ENCODE measurements around the gene PCDHB15.
"Not testable (repeated sequence)": the region's sequence is repeated elsewhere in the genome, so short reads cannot be mapped to it uniquely, and the experiment has no call there.

The PCDHB15 gene

DNA sequence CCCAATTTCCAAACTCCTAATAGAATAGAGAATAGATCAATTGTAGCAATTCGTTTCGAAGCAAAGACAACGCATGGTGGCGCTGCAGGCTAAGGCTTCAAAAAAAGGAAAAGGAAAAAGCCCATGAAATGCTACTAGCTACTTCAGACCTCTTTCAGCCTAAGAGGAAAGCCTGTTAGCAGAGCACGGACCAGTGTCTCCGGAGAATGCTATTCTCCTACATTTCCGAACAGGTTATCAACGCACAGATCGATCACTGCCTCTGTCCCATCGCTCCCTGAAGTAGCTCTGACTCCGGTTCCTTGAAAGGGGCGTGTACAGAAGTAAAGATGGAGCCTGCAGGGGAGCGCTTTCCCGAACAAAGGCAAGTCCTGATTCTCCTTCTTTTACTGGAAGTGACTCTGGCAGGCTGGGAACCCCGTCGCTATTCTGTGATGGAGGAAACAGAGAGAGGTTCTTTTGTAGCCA, at the start of gene PCDHB15:
Gene PCDHB15, plus strand, starts transcription at position 146 of the 468 bp plus-strand sequence. Its CDS starts 184 bp downstream, at position 330.
- no peak for DNase-seq (ENCODE audit: low read depth)

DNA sequence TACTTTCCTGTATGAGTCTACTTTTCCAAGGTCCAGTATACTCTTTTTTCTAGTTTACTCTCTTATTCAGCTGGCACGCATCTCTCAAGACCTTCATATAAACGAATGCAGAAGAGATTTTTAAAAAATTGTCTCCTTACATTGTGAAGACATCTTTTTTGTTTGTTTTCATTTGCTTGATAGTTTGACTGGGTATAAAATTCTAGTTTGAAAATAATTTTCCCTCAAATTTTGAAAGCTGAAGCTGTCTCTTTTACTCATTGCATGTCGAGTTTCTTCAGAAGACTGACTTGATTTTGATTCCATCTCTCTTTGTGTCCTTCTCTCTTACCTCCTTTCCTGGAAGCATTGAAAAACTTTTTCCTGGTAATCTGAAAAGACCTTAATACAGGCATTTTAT, 48.8 kb upstream of the PCDHB15 start:
- no peak for DNase-seq (ENCODE audit: low read depth)

DNA sequence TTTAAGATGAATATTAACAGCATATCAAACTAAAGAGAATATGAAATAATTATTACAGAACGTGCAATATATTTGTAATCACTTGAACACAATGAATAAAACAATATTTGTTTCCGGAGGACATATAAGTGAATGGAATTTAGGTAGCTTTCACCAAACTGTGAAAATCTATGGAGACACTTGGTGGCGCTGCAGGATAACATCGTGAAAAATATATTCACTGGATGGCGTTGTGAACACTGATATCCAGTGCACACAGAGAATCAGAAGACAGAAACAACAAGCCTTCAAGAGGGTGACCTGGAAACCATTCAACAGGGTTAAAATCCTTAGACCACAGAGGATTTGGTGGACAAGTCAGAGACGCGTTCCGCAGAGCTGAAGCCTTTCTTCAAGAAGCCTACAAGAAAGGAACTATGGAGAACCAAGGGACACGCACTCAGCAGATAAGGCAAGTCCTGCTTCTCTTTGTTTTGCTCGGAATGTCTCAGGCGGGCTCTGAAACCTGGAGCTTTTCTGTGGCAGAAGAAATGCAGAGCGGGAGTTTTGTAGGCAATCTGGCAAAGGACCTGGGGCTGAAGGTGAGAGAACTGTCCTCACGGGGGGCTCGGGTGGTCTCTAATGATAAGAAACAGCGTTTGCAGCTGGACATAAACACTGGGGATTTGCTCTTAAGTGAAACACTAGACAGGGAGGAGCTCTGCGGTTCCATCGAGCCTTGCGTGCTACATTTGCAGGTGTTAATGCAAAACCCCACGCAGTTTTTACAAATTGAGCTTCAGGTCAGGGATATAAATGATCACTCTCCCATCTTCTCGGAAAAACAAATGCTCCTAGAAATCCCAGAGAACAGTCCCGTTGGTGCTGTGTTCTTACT, 45.6 kb upstream of the PCDHB15 start, which contains the start of gene PCDHB11:
Gene PCDHB11, plus strand, starts transcription at position 269 of the 877 bp plus-strand sequence. Its CDS starts 148 bp downstream, at position 417.
- DNase-seq (ENCODE audit: low read depth): no peak

DNA sequence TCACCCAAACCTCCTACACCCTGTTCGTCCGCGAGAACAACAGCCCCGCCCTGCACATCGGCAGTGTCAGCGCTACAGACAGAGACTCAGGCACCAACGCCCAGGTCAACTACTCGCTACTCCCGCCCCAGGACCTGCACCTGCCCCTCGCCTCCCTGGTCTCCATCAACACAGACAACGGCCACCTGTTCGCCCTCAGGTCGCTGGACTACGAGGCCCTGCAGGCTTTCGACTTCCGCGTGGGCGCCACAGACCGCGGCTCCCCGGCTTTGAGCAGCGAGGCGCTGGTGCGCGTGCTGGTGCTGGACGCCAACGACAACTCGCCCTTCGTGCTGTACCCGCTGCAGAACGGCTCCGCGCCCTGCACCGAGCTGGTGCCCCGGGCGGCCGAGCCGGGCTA, 44.1 kb upstream of the PCDHB15 start:
- not testable (repeated sequence) for DNase-seq (ENCODE audit: low read depth)

DNA sequence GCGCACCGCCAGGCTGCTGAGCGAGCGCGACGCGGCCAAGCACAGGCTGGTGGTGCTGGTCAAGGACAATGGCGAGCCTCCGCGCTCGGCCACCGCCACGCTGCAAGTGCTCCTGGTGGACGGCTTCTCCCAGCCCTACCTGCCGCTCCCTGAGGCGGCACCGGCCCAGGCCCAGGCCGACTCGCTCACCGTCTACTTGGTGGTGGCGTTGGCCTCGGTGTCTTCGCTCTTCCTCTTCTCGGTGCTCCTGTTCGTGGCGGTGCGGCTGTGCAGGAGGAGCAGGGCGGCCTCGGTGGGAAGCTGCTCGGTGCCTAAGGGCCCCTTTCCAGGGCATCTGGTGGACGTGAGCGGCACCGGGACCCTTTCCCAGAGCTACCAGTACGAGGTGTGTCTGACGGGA, 43.5 kb upstream of the PCDHB15 start:
- DNase-seq (ENCODE audit: low read depth): not testable (repeated sequence)

DNA sequence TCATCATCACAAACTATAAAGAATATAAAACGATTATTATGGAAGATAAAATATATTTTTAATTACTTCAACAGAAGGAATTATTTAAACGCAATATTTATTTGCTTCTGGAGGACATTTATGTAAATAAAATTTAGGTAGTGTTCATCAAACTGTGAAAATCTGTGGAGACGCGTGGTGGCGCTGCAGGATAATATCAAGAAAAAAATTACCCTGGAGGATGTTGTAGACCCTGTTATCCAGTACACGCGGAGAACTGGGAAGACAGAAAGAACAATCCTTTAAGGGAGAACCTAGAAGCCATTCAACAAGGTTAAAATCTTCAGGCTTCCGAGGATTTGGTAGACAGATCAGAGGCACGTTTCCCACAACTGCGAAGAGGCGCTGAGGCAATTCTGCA, 36.7 kb upstream of the PCDHB15 start, which contains the start of gene PCDHB12:
Gene PCDHB12, plus strand, starts transcription at position 242 of the 400 bp plus-strand sequence. CDS start 189 bp downstream, outside the sequence.
- DNase-seq (ENCODE audit: low read depth): no peak

DNA sequence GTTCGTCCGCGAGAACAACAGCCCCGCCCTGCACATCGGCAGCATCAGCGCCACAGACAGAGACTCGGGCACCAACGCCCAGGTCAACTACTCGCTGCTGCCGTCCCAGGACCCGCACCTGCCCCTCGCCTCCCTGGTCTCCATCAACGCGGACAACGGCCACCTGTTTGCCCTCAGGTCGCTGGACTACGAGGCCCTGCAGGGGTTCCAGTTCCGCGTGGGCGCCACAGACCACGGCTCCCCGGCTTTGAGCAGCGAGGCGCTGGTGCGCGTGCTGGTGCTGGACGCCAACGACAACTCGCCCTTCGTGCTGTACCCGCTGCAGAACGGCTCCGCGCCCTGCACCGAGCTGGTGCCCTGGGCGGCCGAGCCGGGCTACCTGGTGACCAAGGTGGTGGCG, 34.9 kb upstream of the PCDHB15 start:
- DNase-seq (ENCODE audit: low read depth): not testable (repeated sequence)

DNA sequence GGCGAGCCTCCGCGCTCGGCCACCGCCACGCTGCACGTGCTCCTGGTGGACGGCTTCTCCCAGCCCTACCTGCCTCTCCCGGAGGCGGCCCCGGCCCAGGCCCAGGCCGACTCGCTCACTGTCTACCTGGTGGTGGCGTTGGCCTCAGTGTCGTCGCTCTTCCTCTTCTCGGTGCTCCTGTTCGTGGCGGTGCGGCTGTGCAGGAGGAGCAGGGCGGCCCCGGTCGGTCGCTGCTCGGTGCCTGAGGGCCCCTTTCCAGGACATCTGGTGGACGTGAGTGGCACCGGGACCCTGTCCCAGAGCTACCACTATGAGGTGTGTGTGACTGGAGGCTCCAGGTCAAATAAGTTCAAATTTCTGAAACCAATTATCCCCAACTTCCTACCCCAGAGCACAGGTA, 34.3 kb upstream of the PCDHB15 start:
- not testable (repeated sequence) for DNase-seq (ENCODE audit: low read depth)

DNA sequence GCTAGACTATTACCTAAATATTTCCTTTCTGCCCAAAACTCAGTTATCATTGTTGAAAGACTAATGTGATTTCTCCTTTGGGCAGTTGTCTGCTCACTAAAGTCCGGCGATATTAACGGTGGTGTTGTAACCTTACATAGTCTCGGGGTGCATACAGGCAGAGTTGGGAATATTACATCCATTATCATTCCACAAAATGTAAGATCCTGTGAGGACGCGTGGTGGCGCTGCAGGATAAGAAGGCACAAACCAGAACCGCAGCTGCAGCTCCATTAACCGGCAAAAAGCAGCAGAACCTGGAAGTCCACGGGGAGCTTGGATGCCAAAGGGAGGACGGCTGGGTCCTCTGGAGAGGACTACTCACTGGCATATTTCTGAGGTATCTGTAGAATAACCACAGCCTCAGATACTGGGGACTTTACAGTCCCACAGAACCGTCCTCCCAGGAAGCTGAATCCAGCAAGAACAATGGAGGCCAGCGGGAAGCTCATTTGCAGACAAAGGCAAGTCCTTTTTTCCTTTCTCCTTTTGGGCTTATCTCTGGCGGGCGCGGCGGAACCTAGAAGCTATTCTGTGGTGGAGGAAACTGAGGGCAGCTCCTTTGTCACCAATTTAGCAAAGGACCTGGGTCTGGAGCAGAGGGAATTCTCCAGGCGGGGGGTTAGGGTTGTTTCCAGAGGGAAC, 31.4 kb upstream of the PCDHB15 start, which contains the start of gene PCDHB13:
Gene PCDHB13, plus strand, starts transcription at position 264 of the 684 bp plus-strand sequence. Its CDS starts 205 bp downstream, at position 469.
- not testable (repeated sequence) for DNase-seq (ENCODE audit: low read depth)

DNA sequence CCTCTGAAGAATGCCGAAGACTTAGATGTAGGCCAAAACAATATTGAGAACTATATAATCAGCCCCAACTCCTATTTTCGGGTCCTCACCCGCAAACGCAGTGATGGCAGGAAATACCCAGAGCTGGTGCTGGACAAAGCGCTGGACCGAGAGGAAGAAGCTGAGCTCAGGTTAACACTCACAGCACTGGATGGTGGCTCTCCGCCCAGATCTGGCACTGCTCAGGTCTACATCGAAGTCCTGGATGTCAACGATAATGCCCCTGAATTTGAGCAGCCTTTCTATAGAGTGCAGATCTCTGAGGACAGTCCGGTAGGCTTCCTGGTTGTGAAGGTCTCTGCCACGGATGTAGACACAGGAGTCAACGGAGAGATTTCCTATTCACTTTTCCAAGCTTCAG, 30.6 kb upstream of the PCDHB15 start:
- DNase-seq (ENCODE audit: low read depth): not testable (repeated sequence)

DNA sequence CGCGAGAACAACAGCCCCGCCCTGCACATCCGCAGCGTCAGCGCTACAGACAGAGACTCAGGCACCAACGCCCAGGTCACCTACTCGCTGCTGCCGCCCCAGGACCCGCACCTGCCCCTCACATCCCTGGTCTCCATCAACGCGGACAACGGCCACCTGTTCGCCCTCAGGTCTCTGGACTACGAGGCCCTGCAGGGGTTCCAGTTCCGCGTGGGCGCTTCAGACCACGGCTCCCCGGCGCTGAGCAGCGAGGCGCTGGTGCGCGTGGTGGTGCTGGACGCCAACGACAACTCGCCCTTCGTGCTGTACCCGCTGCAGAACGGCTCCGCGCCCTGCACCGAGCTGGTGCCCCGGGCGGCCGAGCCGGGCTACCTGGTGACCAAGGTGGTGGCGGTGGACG, 29.7 kb upstream of the PCDHB15 start:
- DNase-seq (ENCODE audit: low read depth): not testable (repeated sequence)

DNA sequence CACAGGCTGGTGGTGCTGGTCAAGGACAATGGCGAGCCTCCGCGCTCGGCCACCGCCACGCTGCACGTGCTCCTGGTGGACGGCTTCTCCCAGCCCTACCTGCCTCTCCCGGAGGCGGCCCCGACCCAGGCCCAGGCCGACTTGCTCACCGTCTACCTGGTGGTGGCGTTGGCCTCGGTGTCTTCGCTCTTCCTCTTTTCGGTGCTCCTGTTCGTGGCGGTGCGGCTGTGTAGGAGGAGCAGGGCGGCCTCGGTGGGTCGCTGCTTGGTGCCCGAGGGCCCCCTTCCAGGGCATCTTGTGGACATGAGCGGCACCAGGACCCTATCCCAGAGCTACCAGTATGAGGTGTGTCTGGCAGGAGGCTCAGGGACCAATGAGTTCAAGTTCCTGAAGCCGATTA, 29.2 kb upstream of the PCDHB15 start:
- not testable (repeated sequence) for DNase-seq (ENCODE audit: low read depth)

DNA sequence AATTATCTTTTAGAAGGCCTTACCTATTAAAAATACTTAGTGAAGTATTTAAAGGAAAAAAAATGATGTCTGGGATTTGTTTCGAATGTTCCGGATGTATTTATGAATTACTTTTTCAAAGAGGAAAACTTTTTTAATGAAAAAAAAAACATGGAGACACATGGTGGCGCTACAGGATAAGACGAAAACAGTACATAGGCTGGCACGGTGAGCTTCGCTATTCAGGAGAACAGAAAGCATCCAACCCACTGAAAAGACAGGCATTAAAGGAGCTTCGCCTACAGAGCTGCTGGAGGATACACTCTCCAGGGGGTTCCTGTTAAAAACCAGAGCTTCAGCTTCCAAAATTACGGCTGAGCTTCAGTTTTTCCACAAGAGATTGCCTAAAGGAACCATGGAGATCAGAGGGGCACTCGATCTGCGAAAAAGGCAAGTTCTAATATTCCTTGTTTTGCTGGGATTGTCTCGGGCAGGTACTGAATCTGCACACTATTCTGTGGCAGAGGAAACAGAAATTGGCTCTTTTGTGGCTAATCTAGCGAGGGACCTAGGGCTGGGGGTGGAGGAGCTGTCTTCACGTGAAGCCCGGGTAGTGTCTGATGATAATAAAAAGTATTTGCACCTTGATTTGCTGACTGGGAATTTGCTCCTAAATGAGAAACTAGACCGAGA, 21.9 kb upstream of the PCDHB15 start, which contains the start of gene PCDHB14:
Gene PCDHB14, plus strand, starts transcription at position 232 of the 672 bp plus-strand sequence. Its CDS starts 163 bp downstream, at position 395.
- no peak for DNase-seq (ENCODE audit: low read depth)

DNA sequence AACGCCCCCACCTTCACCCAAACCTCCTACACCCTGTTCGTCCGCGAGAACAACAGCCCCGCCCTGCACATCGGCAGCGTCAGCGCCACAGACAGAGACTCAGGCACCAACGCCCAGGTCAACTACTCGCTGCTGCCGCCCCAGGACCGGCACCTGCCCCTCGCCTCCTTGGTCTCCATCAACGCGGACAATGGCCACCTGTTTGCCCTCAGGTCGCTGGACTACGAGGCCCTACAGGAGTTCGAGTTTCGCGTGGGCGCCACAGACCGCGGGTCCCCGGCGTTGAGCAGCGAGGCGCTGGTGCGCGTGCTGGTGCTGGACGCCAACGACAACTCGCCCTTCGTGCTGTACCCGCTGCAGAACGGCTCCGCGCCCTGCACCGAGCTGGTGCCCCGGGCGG, 20.4 kb upstream of the PCDHB15 start:
- DNase-seq (ENCODE audit: low read depth): not testable (repeated sequence)

DNA sequence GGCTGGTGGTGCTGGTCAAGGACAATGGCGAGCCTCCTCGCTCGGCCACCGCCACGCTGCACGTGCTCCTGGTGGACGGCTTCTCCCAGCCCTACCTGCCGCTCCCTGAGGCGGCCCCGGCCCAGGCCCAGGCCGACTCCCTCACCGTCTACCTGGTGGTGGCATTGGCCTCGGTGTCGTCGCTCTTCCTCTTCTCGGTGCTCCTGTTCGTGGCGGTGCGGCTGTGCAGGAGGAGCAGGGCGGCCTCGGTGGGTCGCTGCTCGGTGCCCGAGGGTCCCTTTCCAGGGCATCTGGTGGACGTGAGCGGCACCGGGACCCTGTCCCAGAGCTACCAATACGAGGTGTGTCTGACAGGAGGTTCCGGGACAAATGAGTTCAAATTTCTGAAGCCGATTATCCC, 19.8 kb upstream of the PCDHB15 start:
- not testable (repeated sequence) for DNase-seq (ENCODE audit: low read depth)

DNA sequence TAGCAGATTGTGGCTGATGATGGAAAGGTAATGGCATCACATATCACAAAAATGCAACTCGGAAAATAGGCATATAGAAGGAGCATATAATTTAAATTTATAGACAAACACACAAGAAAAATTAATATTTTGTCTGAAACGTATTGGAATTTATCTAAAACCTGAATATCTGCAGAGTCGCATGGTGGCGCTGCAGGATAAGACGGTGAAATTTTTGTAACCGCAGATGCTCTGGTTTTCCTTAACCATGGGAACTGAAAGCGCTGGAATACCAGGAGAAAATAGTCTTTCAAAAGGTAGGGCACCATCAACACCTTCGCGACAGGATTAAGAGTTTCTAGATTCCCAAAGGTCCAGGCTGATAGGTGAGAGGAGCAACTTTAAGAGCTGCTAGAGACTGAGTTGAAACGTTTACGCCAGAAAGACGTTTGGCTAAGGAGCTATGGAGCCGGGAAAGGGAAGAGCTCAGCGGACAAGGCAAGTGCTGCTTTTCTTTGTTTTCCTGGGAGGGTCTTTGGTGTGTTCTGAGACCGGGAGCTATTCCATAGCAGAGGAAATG, 11.0 kb upstream of the PCDHB15 start:
- DNase-seq (ENCODE audit: low read depth): no peak

DNA sequence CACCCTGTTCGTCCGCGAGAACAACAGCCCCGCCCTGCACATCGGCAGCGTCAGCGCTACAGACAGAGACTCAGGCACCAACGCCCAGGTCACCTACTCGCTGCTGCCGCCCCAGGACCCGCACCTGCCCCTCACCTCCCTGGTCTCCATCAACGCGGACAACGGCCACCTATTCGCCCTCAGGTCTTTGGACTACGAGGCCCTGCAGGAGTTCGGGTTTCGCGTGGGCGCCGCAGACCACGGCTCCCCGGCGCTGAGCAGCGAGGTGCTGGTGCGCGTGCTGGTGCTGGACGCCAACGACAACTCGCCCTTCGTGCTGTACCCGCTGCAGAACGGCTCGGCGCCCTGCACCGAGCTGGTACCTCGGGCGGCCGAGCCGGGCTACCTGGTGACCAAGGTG, 9.3 kb upstream of the PCDHB15 start:
- DNase-seq (ENCODE audit: low read depth): not testable (repeated sequence)

DNA sequence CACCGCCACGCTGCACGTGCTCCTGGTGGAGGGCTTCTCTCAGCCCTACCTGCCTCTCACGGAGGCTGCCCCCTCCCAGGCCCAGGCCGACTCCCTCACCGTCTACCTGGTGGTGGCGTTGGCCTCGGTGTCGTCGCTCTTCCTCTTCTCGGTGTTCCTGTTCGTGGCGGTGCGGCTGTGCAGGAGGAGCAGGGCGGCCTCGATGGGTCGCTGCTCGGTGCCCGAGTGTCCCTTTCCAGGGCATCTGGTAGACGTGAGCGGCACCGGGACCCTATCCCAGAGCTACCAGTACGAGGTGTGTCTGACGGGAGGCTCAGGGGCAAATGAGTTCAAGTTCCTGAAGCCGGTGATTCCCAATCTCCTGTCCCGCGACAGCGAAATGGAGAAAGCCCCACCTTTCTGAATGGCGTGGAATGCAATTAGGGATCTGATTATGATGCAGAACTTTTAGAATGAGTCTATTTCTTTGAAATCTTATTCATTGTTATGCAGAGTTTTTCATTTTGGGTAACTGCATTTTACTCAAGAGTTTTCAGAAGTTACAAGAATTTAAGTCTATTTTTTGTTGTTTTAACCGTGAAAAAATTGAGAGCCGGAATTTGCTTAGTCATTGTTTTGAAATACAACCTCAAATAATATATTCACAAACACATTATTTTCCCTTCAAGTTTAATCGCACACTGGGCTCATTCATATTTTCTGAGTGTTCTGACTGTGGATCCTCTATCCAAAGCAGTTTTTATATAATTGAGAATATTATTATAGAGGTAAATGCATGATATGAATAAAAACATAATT, 8.5 kb upstream of the PCDHB15 start:
- no peak for DNase-seq (ENCODE audit: low read depth)

DNA sequence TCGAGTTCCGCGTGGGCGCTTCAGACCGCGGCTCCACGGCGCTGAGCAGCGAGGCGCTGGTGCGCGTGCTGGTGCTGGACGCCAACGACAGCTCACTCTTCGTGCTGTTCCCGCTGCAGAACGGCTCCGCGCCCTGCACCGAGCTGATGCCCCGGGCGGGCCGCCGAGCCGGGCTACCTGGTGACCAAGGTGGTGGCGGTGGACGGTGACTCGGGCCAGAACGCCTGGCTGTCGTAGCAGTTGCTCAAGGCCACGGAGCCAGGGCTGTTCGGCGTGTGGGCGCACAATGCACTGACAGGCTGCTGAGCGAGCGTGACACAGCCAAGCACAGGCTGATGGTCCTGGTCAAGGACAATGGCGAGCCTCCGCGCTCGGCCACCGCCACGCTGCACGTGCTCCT, 3.7 kb upstream of the PCDHB15 start:
- DNase-seq (ENCODE audit: low read depth): no peak

DNA sequence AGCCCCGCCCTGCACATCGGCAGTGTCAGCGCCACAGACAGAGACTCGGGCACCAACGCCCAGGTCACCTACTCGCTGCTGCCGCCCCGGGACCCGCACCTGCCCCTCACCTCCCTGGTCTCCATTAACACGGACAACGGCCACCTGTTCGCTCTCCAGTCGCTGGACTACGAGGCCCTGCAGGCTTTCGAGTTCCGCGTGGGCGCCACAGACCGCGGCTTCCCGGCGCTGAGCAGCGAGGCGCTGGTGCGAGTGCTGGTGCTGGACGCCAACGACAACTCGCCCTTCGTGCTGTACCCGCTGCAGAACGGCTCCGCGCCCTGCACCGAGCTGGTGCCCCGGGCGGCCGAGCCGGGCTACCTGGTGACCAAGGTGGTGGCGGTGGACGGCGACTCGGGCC, 1.8 kb downstream of the PCDHB15 start:
- DNase-seq (ENCODE audit: low read depth): not testable (repeated sequence)

DNA sequence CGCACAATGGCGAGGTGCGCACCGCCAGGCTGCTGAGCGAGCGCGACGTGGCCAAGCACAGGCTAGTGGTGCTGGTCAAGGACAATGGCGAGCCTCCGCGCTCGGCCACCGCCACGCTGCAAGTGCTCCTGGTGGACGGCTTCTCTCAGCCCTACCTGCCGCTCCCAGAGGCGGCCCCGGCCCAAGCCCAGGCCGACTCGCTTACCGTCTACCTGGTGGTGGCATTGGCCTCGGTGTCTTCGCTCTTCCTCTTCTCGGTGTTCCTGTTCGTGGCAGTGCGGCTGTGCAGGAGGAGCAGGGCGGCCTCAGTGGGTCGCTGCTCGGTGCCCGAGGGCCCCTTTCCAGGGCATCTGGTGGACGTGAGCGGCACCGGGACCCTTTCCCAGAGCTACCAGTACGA, 2.2 kb downstream of the PCDHB15 start:
- DNase-seq (ENCODE audit: low read depth): not testable (repeated sequence)
